Measurements from ENCODE around the gene GFER. TPM values are rescaled to one million over a fixed set of nuclear protein-coding genes. Genes with fewer than 3 reads are reported as not detected.

GFER gene
- total and polyA plus RNA-seq, 4 donors, result 7.4 to 28.4 (median 15.1) TPM

DNA sequence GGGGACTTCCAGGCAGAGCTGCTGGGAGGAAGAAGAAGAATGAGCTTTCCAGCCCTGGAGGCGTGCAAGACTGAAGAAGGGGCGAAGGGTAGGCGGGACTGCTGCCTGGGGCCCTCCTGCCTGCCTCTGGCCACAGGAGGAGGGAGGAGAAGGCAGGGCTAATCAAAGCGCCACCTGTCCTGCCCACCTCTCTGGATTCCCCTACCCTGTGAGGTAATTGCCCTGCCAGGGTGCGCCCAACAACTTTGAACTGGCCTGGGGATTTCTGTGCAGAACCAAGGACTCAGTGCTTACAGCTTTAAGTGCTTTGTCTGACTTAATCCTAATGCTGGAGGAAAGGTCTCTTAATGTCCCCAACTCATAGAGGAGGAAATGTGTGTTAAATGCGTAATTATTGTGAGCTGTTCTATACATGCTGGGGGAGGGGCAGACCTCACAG is 2.6 kb upstream of the GFER start, which contains the start of gene NOXO1 (continued):
- TF ChIP-seq, protein P1, sequence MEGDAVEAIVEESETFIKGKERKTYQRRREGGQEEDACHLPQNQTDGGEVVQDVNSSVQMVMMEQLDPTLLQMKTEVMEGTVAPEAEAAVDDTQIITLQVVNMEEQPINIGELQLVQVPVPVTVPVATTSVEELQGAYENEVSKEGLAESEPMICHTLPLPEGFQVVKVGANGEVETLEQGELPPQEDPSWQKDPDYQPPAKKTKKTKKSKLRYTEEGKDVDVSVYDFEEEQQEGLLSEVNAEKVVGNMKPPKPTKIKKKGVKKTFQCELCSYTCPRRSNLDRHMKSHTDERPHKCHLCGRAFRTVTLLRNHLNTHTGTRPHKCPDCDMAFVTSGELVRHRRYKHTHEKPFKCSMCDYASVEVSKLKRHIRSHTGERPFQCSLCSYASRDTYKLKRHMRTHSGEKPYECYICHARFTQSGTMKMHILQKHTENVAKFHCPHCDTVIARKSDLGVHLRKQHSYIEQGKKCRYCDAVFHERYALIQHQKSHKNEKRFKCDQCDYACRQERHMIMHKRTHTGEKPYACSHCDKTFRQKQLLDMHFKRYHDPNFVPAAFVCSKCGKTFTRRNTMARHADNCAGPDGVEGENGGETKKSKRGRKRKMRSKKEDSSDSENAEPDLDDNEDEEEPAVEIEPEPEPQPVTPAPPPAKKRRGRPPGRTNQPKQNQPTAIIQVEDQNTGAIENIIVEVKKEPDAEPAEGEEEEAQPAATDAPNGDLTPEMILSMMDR (IDR thresholded peaks at IDR 0.05; ENCODE audit: low read depth, low read length, missing input control), result no peak
- TF ChIP-seq, protein P2, sequence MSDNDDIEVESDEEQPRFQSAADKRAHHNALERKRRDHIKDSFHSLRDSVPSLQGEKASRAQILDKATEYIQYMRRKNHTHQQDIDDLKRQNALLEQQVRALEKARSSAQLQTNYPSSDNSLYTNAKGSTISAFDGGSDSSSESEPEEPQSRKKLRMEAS (IDR thresholded peaks at IDR 0.05), result no peak
- no peak for TF ChIP-seq RXRA (IDR thresholded peaks at IDR 0.05)
- no peak for TF ChIP-seq SP1 (IDR thresholded peaks at IDR 0.05)
- no peak for TF ChIP-seq FOXA1 (IDR thresholded peaks at IDR 0.05)

DNA sequence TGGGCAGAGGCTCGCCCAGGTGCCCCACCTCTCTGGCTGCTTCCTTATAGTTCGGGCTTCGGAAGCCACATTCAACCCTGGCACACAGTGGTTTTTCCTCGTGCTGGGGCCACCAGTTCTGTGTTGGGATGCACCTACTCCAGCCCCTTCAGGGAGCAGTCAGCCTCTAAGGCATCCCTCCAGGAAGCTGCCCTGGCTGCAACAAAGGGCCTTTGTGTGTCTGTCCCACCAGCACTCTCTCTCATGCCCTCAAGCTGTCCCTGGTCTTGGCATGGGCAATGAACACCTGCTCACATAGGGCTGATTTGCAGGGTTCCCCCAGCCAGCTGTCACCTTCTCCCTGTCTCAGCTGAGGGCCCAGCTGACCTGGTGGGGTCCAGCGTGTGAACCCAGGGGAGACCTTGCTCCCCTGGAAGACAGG is 2.0 kb upstream of the GFER start:
- no peak for DNase-seq (ENCODE audit: low spot score)
- no peak overlapping the region for H3K4me3 ChIP-seq (ENCODE audit: low read depth in 1 of 3, low read length in 3 of 3)
- H3K9me3 ChIP-seq (ENCODE audit: control insufficient read depth in 4 of 4, low read length in 3 of 4), result no peaks in the 10 kb centered on the region
- WGBS, result 62% methylated on average over 5 of the region's 5 CpGs
- TF ChIP-seq JUND (IDR thresholded peaks at IDR 0.05) (no peak), HNF4G (IDR thresholded peaks at IDR 0.05) (no peak), SP1 (IDR thresholded peaks at IDR 0.05) (no peak), YY1 (IDR thresholded peaks at IDR 0.05) (no peak), EGR1 (IDR thresholded peaks at IDR 0.05; ENCODE audit: low read depth in 2 of 2) (no peak), FOXA1 (IDR thresholded peaks at IDR 0.05) (no peak), NR2F2 (IDR thresholded peaks at IDR 0.05) (no peak), HNF4A (conservative IDR thresholded peaks at IDR 0.05) (no peak), TAF1 (conservative IDR thresholded peaks at IDR 0.05) (no peak), RAD21 (IDR thresholded peaks at IDR 0.05) (no peak), FOXA2 (IDR thresholded peaks at IDR 0.05) (no peak)
- TF ChIP-seq, protein P3, sequence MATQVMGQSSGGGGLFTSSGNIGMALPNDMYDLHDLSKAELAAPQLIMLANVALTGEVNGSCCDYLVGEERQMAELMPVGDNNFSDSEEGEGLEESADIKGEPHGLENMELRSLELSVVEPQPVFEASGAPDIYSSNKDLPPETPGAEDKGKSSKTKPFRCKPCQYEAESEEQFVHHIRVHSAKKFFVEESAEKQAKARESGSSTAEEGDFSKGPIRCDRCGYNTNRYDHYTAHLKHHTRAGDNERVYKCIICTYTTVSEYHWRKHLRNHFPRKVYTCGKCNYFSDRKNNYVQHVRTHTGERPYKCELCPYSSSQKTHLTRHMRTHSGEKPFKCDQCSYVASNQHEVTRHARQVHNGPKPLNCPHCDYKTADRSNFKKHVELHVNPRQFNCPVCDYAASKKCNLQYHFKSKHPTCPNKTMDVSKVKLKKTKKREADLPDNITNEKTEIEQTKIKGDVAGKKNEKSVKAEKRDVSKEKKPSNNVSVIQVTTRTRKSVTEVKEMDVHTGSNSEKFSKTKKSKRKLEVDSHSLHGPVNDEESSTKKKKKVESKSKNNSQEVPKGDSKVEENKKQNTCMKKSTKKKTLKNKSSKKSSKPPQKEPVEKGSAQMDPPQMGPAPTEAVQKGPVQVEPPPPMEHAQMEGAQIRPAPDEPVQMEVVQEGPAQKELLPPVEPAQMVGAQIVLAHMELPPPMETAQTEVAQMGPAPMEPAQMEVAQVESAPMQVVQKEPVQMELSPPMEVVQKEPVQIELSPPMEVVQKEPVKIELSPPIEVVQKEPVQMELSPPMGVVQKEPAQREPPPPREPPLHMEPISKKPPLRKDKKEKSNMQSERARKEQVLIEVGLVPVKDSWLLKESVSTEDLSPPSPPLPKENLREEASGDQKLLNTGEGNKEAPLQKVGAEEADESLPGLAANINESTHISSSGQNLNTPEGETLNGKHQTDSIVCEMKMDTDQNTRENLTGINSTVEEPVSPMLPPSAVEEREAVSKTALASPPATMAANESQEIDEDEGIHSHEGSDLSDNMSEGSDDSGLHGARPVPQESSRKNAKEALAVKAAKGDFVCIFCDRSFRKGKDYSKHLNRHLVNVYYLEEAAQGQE (IDR thresholded peaks at IDR 0.05), result no peak
- TF ChIP-seq, protein P1 (IDR thresholded peaks at IDR 0.05; ENCODE audit: low read depth, low read length, missing input control), result no peak
- H3K27me3 ChIP-seq (ENCODE audit: control insufficient read depth in 4 of 4, insufficient read depth in 4 of 4, low read length in 3 of 4), result no peaks in the 10 kb centered on the region
- no peak overlapping the region for H3K9ac ChIP-seq (ENCODE audit: low read depth in 1 of 2, low read length in 2 of 2)
- no peak overlapping the region for H3K27ac ChIP-seq (ENCODE audit: low read depth in 1 of 2, low read length in 2 of 2)
- H3K4me1 ChIP-seq (ENCODE audit: control insufficient read depth in 4 of 4, insufficient read depth in 4 of 4, low read length in 3 of 4), result peaks cover 5 to 31% (median 17%) of the 10 kb centered on the region in 4 donors
- H3K36me3 ChIP-seq (ENCODE audit: control insufficient read depth in 4 of 4, insufficient read depth in 3 of 4, low read depth in 1 of 4, low read length in 3 of 4), result peaks cover 0 to 30% (median 3%) of the 10 kb centered on the region in 4 donors
